Measurements from ENCODE around the gene ZNF101.

- no peak for TF ChIP-seq POLR2A (IDR thresholded peaks at IDR 0.05)
- no peak for TF ChIP-seq CTCF (IDR thresholded peaks at IDR 0.05 in 8 of 11, conservative IDR thresholded peaks at IDR 0.05 in 3 of 11)
Measured at GRCh38 chr19:19645233-19645870, 23.3 kb upstream of the ZNF101 start.
